VCaP (cell line): ENCODE data around the gene SERTAD2.

Experiments used
- H3K27ac ChIP-seq: fragments of 450-650 bp; 2 replicates; pipeline ENCODE4 v1.5.1; 2017
- CTCF ChIP-seq: fragments of 450-650 bp; conservative IDR thresholded peaks from 2 replicates; pipeline ENCODE4 v1.5.1; 2017; ENCODE audit warnings: mild to moderate bottlenecking, moderate library complexity

The SERTAD2 gene

GRCh38 chr2:64646007-64646880, 7.5 kb downstream of the SERTAD2 start:
- peak overlapping the region; percentile 96 for H3K27ac ChIP-seq
- peak; percentile 99 for TF ChIP-seq CTCF

- TF ChIP-seq CTCF, result peak; percentile 37
- H3K27ac ChIP-seq, result peak overlapping the region; percentile 96
Measured at GRCh38 chr2:64644458-64645382, 9.0 kb downstream of the SERTAD2 start.

- H3K27ac ChIP-seq, result peak overlapping the region; percentile 96
- TF ChIP-seq CTCF, result no peak
Measured at GRCh38 chr2:64643838-64644457, 9.8 kb downstream of the SERTAD2 start.

- H3K27ac ChIP-seq, result no peak overlapping the region
- TF ChIP-seq CTCF, result no peak
Measured at GRCh38 chr2:64641599-64641998, 12.1 kb downstream of the SERTAD2 start.

GRCh38 chr2:64640153-64641044, 13.3 kb downstream of the SERTAD2 start:
- no peak for TF ChIP-seq CTCF
- H3K27ac ChIP-seq, result no peak overlapping the region

GRCh38 chr2:64639691-64640090, 14.0 kb downstream of the SERTAD2 start:
- H3K27ac ChIP-seq, result no peak overlapping the region
- TF ChIP-seq CTCF, result no peak
